BJ (cell line): ENCODE data around the gene TXNRD2. TPM values are rescaled to one million over a fixed set of nuclear protein-coding genes. Genes with fewer than 3 reads are reported as not detected.

Experiments
- CTCF ChIA-PET: fragments of 350-600 bp; formaldehyde crosslinking; extraction: SDS; loops from one replicate; lab custom pipeline; 2021; ENCODE audit warnings: antibody characterized with exemption, inconsistent platforms; lab: Yijun Ruan, JAX
- POLR2A ChIA-PET: fragments of 300-600 bp; sonication (Branson Sonifier 250); formaldehyde crosslinking; extraction: SDS; loops from one replicate; lab custom pipeline; 2021; ENCODE audit warnings: antibody characterized with exemption; lab: Charles Lee
- DNase-seq: peaks from one replicate; pipeline ENCODE4 v3.0.0-alpha.2; 2011; ENCODE audit warnings: low read depth
- H3K27me3 ChIP-seq: 2 replicates; pipeline ENCODE4 v1.6.0; 2011; ENCODE audit warnings: low read length; ENCODE audit not compliant: control insufficient read depth, insufficient read depth
- H3K36me3 ChIP-seq: 2 replicates; pipeline ENCODE4 v1.5.1; 2011; ENCODE audit warnings: low read length; ENCODE audit not compliant: control insufficient read depth, insufficient read depth
- H3K4me3 ChIP-seq: 2 replicates; pipeline ENCODE4 v1.5.1; 2011; ENCODE audit warnings: low read depth, mild to moderate bottlenecking, control low read depth, low read length
- CTCF ChIP-seq: IDR thresholded peaks from 2 replicates; pipeline ENCODE4 v1.5.1; 2011; ENCODE audit warnings: low read depth, mild to moderate bottlenecking, control low read depth, inconsistent platforms, low read length, moderate library complexity; ENCODE audit not compliant: insufficient read depth
- polyA plus RNA-seq: library from polyadenylated mRNA; depleted of rRNA; stranded (reverse); fragments of >200 nt; gene quantifications from 2 replicates; pipeline ENCODE4 v1.2.3, GENCODE V29; 2011

Gene TXNRD2
- polyA plus RNA-seq, 1 experiment, result 28.5 TPM

GRCh38 chr22:19843107-19843856 is 98.3 kb downstream of the TXNRD2 start:
- Histone ChIP-seq H3K36me3 (peaks cover 4% of the 10 kb centered on the region), H3K4me3 (no peak overlapping the region), H3K27me3 (no peaks in the 10 kb centered on the region)
- TF ChIP-seq CTCF, result no peak
- ChIA-PET CTCF (interaction anchor here (0.8 to 3.7 kb wide), 5 partner anchors 11 to 112 kb away, joined by 3 to 13 read pairs (median 4); no protein-coding TSS in a partner anchor), POLR2A (no interaction called here)
- DNase-seq, result no peak

GRCh38 chr22:19842393-19843106 is 99.1 kb downstream of the TXNRD2 start:
- Histone ChIP-seq H3K27me3 (no peaks in the 10 kb centered on the region), H3K4me3 (no peak overlapping the region), H3K36me3 (peaks cover 2% of the 10 kb centered on the region; the same call in 1 of the 2 replicates)
- ChIA-PET POLR2A (no interaction called here), CTCF (interaction anchor here (0.8 to 3.7 kb wide), 4 partner anchors 10 to 112 kb away, joined by 3 to 13 read pairs (median 4); no protein-coding TSS in a partner anchor)
- no peak for TF ChIP-seq CTCF
- DNase-seq, result no peak

GRCh38 chr22:19841641-19842392 is 99.8 kb downstream of the TXNRD2 start:
- CTCF ChIA-PET, result interaction anchor here (0.7 to 3.7 kb wide), 3 partner anchors 41 to 111 kb away, joined by 3 to 13 read pairs (median 3); no protein-coding TSS in a partner anchor
- TF ChIP-seq CTCF, result no peak
- DNase-seq, result no peak
- H3K36me3 ChIP-seq, result no peaks in the 10 kb centered on the region
- H3K4me3 ChIP-seq, result no peak overlapping the region
- no peaks in the 10 kb centered on the region for H3K27me3 ChIP-seq
- POLR2A ChIA-PET, result no interaction called here

- no peak for TF ChIP-seq CTCF
- no peak for DNase-seq
- no peaks in the 10 kb centered on the region for H3K27me3 ChIP-seq
- ChIA-PET CTCF (interaction anchor here (0.7 to 3.7 kb wide), 2 partner anchors 40 to 110 kb away, joined by 3 to 13 read pairs; no protein-coding TSS in a partner anchor), POLR2A (no interaction called here)
- H3K36me3 ChIP-seq, result no peaks in the 10 kb centered on the region
- H3K4me3 ChIP-seq, result no peak overlapping the region
Observed at GRCh38 chr22:19840955-19841640, 100.5 kb downstream of the TXNRD2 start.
